ENCODE data around the gene CRK.
A peak's percentile ranks its signal among the peaks of the same experiment; 100 is the strongest.

Gene CRK

GRCh38 chr17:1455797-1456599 is at the start of gene CRK:
CRK (minus strand) TSS chr17:1456232; CDS start chr17:1456117, 115 bp downstream.
- peak; percentile 94 for FAIRE-seq

GRCh38 chr17:1505586-1505985 is 49.6 kb upstream of the CRK start:
- DNase-seq (ENCODE audit: insufficient read length, low spot score) = no peak
- FAIRE-seq = no peak

More at GRCh38 chr17:1455797-1456599, at the start of gene CRK:
- peak; percentile 98 for DNase-seq (ENCODE audit: insufficient read length, low spot score)

GRCh38 chr17:1504866-1505265 is 48.8 kb upstream of the CRK start:
- DNase-seq (ENCODE audit: insufficient read length, low spot score) (no peak), FAIRE-seq (no peak)

GRCh38 chr17:1503699-1504098 is 47.7 kb upstream of the CRK start:
- FAIRE-seq = no peak

GRCh38 chr17:1498869-1499268 is 42.8 kb upstream of the CRK start:
- DNase-seq (ENCODE audit: insufficient read length, low spot score) = no peak
- FAIRE-seq = no peak

More at GRCh38 chr17:1503699-1504098, 47.7 kb upstream of the CRK start:
- DNase-seq (ENCODE audit: insufficient read length, low spot score) = no peak

GRCh38 chr17:1498233-1498632 is 42.2 kb upstream of the CRK start:
- FAIRE-seq = no peak
- DNase-seq (ENCODE audit: insufficient read length, low spot score) = no peak

- DNase-seq (ENCODE audit: insufficient read length, low spot score) (no peak), FAIRE-seq (no peak)
Measured at GRCh38 chr17:1497831-1498230, 41.8 kb upstream of the CRK start.

GRCh38 chr17:1496869-1497268 is 40.8 kb upstream of the CRK start:
- no peak for FAIRE-seq
- no peak for DNase-seq (ENCODE audit: insufficient read length, low spot score)

- FAIRE-seq (no peak), DNase-seq (ENCODE audit: insufficient read length, low spot score) (no peak)
Measured at GRCh38 chr17:1495265-1495989, 39.4 kb upstream of the CRK start.

GRCh38 chr17:1494736-1495253 is 38.8 kb upstream of the CRK start:
- FAIRE-seq (no peak), DNase-seq (ENCODE audit: insufficient read length, low spot score) (no peak)

GRCh38 chr17:1494203-1494602 is 38.2 kb upstream of the CRK start:
- FAIRE-seq (no peak), DNase-seq (ENCODE audit: insufficient read length, low spot score) (no peak)

GRCh38 chr17:1493291-1493980 is 37.4 kb upstream of the CRK start:
- FAIRE-seq (no peak), DNase-seq (ENCODE audit: insufficient read length, low spot score) (no peak)

- DNase-seq (ENCODE audit: insufficient read length, low spot score) = no peak
- FAIRE-seq = no peak
Measured at GRCh38 chr17:1492249-1493206, 36.5 kb upstream of the CRK start, which contains the start of gene MYO1C. MYO1C (minus strand) TSS chr17:1492686; CDS start chr17:1492487, 199 bp downstream.

- peak; percentile 90 for DNase-seq (ENCODE audit: insufficient read length, low spot score)
- FAIRE-seq = peak; percentile 45
Measured at GRCh38 chr17:1491443-1492248, 35.6 kb upstream of the CRK start.

- FAIRE-seq (peak; percentile 72), DNase-seq (ENCODE audit: insufficient read length, low spot score) (peak; percentile 94)
Measured at GRCh38 chr17:1490643-1491442, 34.8 kb upstream of the CRK start.

- DNase-seq (ENCODE audit: insufficient read length, low spot score) (no peak), FAIRE-seq (no peak)
Measured at GRCh38 chr17:1488826-1489270, 32.8 kb upstream of the CRK start.

GRCh38 chr17:1487939-1488825 is 32.1 kb upstream of the CRK start:
- DNase-seq (ENCODE audit: insufficient read length, low spot score) = peak; percentile 70
- peak; percentile 90 for FAIRE-seq

Data from GM19239 (cell line).